Gastroesophageal sphincter (tissue), 3 donors: ENCODE results near the gene NFIA.

Source experiments
- CTCF ChIP-seq, 4 experiments: fragments of 200-600 bp in 2 of 4; fragments of 450-650 bp in 2 of 4; sonication (generic) in 1 of 4; IDR thresholded peaks; one replicate each; pipeline ENCODE4 v1.5.1; 2017 to 2019; ENCODE audit warnings: antibody characterized with exemption in 4 of 4, mild to moderate bottlenecking in 2 of 4, moderate library complexity in 2 of 4
- POLR2A ChIP-seq, 2 donors: fragments of 450-650 bp; IDR thresholded peaks; one replicate each; pipeline ENCODE4 v1.6.1; 2017; ENCODE audit warnings: antibody characterized with exemption in 2 of 2, mild to moderate bottlenecking in 2 of 2, moderate library complexity in 1 of 2

GRCh38 chr1:61070054-61070453, 12.3 kb upstream of the NFIA start:
- TF ChIP-seq CTCF (IDR thresholded peaks at IDR 0.05) = no peak
- no peak for TF ChIP-seq POLR2A (IDR thresholded peaks at IDR 0.05)
